NCI-H1092 (cell line): ENCODE results near the gene INPP5A.
"Not testable (repeated sequence)": the region's sequence is repeated elsewhere in the genome, so short reads cannot be mapped to it uniquely, and the experiment has no call there.

Experiments
- DNase-seq: peaks from one replicate; lab custom pipeline; 2025; lab: John Stamatoyannopoulos, UW

The INPP5A gene

DNA sequence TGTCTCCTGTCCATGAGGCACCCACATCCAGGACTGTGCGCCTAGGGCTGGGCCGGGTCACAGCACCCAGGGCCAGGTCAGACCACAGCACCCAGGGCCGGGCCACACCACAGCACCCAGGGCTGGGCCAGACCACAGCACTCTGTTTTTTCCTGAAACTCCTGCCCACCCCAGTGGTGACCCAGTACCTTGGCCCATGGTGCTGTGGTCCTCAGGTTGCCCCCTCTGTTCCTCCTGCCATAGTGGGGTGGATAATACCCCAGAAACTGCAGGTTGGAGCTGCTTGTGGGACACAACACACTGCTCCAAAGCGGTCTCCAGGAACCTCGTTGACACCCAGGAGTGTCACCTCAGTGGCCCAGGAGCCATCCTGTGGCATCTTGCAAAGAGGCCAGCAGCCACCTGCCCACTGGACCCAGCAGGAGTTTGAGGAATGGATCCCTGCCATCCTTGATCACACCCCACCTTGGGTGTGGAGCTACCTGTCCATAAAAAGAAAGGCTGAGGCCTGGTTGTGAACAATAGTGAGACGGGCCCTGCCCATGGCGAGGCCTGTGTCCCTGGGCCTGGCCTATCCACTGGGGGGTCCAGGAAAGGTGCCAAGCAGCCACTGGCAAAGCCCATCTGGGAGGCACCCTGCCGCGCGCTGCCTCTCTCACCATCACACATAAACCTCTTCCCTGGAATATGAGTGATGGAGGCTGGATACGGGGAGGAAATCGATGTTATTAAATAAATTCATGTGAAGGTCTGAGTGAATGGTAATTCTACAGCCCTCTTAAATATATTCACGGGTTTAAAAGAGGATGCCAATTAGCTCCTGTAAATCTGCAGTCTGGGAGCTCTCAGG lies 159.4 kb downstream of the INPP5A start:
- DNase-seq, result no peak

DNA sequence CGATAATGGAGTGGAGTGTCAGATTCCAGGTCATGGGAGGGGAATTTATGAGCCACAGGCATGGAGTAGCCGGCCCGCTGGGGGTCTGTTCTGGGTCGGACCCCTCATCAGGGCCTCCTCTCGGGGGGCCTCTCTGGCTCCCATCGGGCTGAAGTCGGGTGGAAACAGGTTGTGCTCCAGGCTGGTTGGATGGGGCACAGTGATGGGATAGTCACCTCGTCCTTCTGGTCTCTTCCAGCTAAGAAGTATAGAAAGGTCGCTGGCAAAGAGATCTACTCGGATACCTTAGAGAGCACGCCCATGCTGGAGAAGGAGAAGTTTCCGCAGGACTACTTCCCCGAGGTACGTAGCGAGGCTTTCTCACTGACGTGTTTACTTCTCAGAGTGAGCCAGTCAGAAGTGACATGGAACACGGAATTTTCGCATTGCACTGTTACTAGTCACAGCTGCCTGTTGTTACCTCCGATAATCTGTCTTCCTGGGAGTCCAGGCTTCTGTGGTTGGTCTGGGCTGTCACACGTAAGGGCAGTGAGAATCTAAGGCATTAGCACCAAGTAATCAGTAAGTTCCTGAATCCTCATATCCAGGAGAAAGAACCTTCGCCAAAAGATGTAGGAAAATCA lies 160.1 kb downstream of the INPP5A start:
- DNase-seq, result no peak

DNA sequence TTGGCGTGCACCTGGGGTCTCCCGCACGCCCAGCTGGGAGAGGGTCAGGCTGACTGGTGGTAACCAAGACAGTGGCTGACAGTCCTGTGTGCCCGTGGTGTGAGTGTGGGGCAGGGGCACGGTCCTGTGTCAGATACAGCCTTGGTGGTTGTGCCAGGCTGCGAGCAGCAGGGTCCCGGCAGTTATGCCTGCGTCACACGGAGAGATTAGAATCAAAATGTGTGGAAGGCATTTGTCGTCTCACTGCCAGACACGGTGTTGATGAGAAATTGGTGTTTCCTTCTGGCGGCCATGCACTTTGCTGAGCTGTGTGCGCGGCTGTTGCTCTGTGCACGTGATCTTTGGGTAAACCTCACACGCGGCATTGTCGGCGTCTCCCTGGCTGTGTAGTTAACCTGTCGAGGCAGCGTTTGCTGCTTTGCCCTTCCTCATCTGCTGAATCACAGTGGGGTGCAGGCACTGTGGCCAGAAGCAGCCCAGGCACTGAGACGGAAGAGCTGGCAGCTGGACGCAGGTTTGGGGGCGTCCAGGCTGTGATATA lies 160.7 kb downstream of the INPP5A start:
- DNase-seq, result no peak

DNA sequence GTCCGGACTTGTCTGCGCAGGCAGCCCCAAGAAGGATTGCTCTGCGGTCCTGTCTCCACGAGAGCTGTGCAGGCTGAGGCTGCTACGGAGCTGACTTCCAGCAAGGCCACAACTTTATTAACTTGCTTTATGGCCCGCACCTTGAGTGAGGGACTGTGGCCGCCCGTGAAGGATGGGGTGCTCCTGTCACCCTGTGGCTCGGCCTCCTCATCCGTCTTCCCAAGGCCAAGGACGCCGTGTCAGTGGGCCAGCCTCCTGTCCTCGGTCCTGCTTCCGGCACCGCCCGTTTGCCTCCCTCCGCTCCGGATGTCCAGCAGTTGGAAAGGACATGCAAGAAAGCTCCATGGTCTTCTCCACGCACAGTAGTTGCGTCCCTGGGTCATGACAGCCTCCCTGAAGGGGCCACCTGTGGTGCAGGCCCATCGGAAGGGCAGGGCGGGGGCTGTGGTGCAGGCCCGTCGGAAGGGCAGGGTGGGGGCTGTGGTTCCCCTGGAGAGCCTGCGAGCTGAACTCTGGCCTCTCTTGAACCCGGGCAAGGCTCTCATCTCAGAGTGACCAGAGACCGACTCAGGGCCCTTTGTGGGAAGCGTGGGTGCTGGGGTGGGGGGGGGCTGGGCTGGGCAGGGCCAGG lies 161.3 kb downstream of the INPP5A start:
- DNase-seq, result no peak

DNA sequence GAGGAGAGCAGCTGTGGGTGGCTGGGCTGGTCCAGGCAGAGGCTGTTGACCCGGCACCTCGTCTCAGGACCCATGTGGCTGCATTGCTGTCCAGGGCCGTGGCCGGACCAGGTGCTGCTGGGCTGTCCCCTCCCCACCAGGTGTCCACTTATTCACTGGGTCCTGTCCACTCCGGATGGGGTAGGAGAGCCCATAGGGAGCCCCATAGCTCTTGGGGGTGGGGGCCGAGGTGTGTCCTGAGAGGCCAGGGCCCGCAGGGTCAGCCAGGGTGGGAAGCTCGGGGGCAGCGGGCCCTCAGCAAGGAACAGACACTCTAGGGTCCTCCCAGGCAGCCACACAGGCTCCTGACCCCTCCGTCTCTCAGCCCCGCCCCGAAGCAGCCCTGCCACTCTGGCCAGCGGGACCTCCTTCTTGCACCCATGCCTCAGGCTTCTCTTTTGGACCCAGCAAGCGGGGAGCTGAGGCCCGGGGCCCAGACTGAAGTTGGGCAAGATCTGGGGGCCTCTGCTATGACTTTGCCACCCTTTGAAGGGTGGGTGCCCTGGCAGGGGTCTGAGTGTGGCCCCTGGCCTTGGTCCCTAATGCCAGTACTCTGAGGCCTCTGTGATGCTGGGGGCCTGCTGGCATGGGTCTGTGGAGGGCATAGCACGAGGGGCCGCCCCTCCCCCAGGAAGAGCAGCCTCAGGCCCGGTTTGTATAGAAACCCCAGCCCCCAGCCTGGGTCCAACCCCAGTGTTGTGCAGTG lies 162.0 kb downstream of the INPP5A start:
- no peak for DNase-seq

DNA sequence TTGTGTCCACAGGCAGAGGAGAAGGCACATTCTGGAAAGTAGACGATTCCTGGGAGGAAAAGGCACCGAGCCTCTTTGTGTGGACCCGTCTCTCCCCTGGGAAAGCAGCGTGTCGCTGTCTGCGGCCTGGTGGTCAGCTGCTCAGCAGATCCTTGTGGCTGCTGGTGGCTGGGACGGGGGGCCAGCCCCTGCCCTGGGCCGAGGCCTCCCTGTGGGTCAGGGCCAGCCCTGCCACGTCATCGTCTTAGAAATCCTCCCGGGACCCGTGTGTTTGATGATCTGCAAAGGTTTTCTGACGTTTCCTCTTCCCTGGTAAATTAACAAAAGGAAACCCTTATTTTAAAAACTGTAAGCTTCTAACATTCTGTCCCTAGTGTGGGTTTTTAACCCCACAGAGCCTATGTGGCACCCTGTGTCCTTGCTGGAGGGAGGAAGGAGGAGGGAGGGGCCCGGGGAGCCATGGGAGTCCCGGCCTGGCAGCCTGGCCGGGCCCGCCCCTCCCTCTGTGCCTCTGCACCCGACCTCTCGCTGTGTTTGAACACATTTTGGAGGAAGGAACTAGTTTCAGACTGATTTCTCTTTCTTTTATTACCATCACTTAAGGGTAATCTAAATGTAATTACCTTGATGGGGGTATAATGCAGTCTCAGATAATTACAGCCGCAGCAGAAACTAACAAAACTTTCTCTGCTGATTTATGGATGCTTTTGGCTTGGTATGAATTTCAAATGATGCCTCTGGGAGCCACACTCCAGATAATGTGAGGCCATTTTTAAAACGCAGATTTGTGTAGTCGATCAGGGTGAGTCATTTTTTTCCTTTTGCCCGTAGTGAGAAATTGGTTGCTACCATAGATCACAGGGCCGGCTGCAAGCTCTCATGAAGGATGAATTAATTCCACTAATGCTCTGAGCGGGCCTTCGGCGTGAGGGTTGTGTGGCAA lies 162.8 kb downstream of the INPP5A start:
- no peak for DNase-seq

DNA sequence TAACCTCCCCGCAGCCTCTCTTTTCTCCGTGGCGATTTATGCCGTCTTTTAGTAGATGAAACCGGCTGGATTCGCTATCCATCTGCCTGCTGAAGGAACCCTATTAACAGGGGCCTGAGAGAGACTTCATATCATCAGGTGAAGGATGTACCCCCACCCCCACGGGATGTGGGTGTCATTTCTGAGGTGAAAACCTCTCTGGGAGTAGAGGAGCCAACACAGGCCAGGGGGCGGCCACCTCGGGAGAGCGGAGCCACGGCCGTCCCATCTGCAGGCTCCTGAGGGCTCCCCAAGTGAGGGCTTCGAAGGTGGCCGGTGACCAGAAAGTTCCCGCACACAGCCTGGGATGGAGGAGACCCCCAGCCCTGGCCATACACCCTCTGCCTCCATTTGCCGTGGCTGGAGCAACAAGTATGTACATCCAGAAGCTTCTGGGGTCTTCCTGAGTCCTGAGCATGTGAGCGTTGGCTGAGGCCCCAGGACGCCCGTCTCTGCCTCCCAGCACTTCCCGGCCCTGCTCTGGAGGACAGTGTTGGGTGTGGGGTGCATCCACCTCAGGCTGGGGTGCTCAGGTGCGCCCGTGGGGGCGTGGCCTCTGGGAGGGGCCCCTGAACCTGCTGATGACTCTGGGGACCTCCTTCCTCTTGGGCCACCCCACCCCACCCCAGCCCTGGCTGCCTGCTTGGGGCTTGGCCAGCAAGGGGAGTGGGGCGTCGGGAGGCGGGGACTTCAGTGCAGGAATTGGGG lies 163.7 kb downstream of the INPP5A start:
- DNase-seq, result no peak

DNA sequence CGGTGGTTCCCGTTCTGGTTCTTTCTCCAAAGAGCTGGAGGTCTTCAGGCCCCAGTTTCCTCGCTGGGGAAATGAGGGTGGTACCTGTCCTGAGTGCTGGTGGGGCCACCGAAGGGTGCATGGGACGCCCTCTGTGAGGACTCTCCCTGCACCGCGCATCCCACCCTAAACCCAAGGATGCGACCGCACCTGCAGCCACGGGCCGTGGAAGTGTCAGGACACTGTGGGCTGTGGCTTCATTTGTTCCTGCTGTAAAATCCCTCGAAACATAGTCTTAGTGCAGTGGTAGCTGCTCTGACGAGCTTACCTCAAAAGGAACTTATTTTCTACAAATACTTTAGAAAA lies 164.2 kb downstream of the INPP5A start:
- DNase-seq, result no peak

DNA sequence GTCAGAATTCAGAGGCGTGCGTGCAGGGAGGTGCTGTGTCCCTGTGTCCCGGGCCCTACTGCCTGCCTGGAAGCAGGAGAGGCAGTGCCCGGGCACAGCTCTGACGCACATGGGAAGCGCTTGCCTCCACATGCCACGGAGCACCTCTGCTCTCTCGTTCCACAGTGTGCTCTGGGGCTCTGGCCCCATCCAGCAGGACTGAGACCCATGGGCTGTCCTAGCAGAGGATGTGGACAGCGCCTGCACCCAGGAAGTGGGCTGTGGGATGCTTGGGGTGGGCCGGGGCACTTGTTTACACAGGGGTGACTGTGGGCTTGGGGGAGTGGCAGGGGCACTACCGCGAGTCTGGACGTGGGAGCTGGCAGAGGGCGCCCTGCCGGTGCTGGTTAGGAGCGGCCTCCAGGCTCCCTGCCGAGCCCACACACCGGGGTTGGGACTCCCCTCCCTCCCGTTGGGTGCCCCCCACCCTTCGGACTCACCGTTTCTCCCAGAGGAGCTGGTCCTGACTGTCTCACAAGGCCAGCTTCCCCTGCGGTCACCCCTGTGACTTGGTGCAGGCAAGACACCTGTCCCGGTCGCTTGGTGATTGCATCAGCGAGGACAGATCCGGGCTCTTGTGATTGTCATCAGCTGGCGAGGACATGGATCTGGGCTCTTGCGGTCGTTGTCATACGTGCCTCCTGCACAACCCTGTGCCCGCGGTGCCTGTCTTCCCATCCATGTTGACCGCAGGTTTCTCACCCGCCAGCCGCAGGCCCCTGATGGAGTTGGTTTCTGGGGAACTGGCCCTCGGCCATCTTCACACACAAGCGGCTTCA lies 165.2 kb downstream of the INPP5A start:
- no peak for DNase-seq

DNA sequence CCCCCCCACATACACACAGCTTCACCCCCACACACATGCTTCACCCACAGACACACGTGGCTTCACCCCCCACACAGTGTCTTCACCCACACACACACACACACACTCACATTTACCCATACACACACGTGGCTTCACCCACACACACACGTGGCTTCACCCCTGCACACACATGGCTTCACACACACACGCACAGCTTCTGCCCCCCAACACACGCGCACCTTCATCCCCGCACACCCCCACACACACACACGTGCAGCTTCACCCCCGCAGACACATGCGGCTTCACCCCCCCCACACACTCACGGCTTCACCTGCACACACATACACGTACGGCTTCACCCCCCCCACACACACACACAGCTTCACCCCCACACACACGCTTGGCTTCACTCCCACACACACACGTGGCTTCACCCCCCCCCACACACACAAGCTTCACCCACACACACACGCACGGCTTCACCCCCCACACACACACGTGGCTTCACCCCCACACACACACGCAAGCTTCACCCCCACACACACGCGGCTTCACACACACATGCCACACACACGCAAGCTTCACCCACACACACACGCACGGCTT lies 165.9 kb downstream of the INPP5A start:
- no peak for DNase-seq

DNA sequence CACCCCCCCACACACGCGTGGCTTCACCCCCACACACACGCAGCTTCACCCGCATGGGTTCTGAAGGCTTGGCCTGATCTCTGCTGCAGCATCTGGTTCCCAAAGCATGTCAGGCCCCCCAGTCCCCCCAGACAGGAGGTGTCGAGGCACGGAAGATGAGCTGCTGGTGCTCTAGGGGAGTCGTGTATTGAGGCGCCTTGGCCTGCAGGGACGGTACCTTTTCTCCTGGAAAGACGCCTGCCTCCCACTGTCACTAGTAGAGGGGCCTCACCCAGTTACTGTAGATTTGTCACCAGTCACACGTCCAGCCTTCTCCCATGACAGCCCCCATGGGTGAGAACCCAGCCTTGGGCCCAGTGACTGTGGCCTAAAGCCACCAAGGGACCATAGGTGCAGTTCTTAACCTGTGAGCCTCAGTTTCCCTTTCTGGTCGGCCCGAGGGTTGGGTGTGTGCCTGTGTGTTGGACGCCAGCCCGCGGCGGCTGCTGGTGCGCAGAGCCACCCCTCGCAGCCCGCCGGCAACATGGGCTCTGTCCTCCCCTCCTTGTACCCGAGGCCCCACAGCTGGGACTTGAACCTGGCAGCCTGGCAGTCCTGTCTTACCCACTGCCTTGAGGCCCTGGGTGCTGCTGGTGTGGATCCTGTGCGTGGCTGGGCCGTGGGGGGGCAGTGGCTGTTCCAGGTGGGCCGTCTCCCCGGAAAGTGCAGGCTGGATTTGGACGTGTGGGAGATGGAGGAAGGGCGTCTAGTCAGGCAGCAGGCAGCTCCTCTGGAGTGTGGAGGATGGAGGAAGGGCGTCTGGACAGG lies 166.6 kb downstream of the INPP5A start:
- no peak for DNase-seq

DNA sequence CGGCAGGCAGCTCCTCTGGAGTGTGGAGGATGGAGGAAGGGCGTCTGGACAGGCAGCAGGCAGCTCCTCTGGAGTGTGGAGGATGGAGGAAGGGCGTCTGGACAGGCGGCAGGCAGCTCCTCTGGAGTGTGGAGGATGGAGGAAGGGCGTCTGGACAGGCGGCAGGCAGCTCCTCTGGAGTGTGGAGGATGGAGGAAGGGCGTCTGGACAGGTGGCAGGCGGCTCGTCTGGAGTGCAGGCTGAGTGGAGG lies 167.2 kb downstream of the INPP5A start:
- not testable (repeated sequence) for DNase-seq

DNA sequence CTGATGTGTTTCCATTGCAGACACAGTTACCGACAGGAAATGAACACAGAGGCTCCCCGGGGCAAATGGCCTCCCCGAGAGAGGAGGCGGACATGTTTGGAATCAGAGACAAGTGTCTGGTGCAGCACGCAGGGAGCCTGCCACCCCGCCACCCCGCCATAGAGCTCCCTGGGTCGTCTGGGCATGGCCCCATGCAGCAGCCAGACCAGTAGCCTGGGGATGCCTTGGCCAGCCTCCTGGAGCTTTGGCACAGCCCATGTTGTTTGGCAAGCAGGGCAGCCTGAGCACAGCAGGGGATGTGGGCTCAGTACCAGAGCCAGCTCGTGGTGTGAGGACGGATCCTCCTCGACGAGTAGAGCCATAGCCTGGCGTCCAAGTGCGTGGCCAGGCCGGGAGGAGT lies 167.6 kb downstream of the INPP5A start:
- DNase-seq, result peak; percentile 40

DNA sequence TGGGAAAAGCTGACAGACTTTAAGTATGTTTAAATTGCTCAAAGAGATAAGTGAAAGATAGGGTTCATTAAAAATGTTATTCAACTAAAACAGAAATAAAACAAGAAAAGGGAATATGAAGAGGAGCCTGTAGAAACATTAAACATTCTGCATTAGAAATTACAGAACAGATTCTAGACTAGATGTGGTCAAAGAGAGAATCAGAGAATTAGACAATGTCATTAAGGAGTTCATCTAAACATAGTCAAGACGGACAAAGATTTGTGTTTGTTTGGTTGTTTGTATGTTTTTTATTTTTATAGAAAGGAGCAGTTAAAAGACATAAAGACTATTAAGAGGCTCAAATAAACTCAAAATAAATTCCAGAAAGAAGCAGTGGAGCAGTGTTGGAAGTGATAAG lies 168.4 kb downstream of the INPP5A start:
- DNase-seq, result no peak

DNA sequence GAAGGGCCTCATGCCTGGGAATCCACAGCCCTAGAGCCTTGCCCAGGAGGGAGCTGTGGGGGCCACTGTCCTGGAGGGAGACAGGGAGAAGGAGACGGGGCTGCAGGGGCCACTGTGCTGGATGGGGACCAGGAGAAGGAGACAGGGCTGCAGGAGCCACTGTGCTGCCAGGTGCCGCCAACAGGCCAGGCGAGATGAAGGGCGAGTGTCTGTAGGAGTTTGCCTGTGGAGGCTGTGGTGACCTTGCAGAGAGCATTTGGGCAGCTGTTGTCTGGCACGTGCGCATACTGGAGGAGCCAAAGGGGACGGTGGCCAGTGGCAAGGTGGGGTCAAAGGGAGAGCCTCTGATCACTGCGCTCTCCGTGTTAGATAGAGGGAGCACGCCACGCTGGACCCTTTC lies 169.1 kb downstream of the INPP5A start:
- DNase-seq, result no peak

DNA sequence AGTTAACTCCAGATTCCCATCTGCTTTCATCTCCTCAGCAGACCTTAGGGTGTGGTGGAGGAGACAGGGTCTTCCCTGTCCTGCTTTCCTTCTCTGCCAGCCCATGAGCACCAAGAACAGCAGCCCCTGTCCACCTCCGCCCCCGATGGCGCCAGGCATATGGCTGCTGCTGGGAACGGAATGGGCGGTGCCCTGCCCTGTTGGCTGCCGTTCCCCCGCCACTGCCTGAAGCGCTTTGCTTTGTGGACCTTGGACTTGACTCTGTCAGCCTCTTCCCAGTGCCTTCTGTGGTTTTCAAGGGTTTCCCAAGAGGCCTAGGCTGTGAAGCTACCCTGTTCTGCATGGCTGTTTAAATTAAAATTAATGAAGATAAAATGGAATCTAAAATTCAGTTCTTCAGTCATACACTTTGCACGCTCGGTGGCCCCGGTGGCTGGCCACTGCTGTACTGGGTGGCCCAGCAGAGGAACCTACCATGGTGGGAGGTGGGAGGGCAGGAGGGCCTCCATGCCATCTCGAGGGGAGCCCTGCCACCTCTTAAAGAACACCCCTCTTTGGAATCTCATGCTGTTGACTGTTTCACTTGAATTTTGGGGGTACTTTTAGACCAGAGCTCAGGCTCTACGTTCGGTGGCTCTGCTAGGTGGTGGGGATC lies 169.7 kb downstream of the INPP5A start:
- no peak for DNase-seq

DNA sequence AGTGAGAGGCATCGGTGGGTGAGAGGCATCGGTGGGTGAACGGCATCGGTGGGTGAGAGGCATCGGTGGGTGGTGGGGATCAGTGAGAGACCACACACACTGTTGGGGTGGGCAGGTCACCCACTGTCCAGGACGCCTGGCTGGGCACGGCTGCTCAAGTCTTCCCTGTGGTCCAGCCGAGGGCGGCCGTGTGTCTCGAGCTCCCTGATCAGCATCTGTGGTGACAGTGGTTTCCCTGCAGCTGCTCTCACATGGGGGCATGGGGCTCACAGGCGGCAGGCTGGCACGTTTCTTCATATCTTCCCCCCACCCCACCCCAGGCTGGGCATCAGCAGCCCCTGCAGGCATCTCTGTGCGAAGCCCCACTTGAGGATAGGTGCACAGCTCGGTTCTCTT lies 170.2 kb downstream of the INPP5A start:
- no peak for DNase-seq

DNA sequence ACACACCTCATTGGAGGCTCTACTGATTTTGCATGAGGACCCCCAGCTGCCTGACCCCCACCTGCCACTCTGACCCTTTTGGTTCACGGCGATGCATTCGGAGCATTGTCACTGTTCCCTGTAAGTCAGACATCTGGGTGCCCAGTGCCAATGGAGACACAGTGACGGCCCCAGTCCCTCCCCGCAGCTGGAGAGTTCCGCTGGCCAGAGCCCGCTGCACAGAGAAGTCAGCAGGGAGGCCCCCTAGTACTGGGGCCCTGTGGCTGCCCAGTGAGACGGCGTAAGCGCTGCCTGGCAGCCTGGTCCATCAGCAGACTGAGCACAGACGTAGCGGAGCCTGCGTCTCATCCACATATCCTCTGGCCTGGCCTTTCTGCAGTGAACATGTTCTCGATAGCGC lies 170.9 kb downstream of the INPP5A start:
- no peak for DNase-seq
